B cell (primary cell): Measurements from ENCODE around the gene TMEM94. TPM values are rescaled to one million over a fixed set of nuclear protein-coding genes. Genes with fewer than 3 reads are reported as not detected.

ENCODE experiments used
- ATAC-seq: fragments of 200-7000 bp; cut with Tn5 transposase; one replicate; pipeline ENCODE4 v1.10.0; 2021; ENCODE audit warnings: low read depth, mild to moderate bottlenecking, moderate number of reproducible peaks, moderate library complexity
- CTCF ChIA-PET: fragments of 350-600 bp; sonication (Branson Sonifier 250); formaldehyde crosslinking; loops from one replicate; lab custom pipeline; 2021; ENCODE audit warnings: antibody characterized with exemption, inconsistent platforms; lab: Charles Lee
- POLR2A ChIA-PET: fragments of 350-600 bp; sonication (Branson Sonifier 250); formaldehyde crosslinking; loops from one replicate; lab custom pipeline; 2021; ENCODE audit warnings: antibody characterized with exemption; lab: Charles Lee
- DNase-seq: peaks from one replicate; pipeline ENCODE4 v3.0.0; 2013
- H2AFZ ChIP-seq: 2 replicates; pipeline ENCODE4 v1.6.1; 2012; ENCODE audit warnings: mild to moderate bottlenecking, low read depth, low read length; ENCODE audit not compliant: insufficient read depth, poor library complexity, severe bottlenecking
- H3K27ac ChIP-seq, 2 donors: 1 replicate in 1 of 2; 2 replicates in 1 of 2; pipeline ENCODE4 v1.5.1; 2012 to 2013; ENCODE audit warnings: low read length in 2 of 2, mild to moderate bottlenecking in 2 of 2, moderate library complexity in 1 of 2
- H3K27me3 ChIP-seq, 4 experiments: fragments of 200-600 bp in 1 of 4; sonication (generic) in 1 of 4; replicated peaks in 1 of 4; 1 replicate in 2 of 4; 2 replicates in 2 of 4; pipeline versions ENCODE4 v1.6.1 to v1.7.0; 2013 to 2016; ENCODE audit warnings: low read length in 3 of 4, mild to moderate bottlenecking in 2 of 4, mixed read lengths in 1 of 4, moderate library complexity in 1 of 4; ENCODE audit not compliant: insufficient read depth in 4 of 4, control insufficient read depth in 3 of 4; ENCODE audit errors: control extremely low read depth in 1 of 4
- H3K36me3 ChIP-seq, 2 experiments: replicated peaks in 1 of 2; 1 replicate in 1 of 2; 2 replicates in 1 of 2; pipeline versions ENCODE4 v1.6.1 to v1.7.1; 2013; ENCODE audit warnings: low read length in 1 of 2; ENCODE audit not compliant: insufficient read depth in 2 of 2, control insufficient read depth in 1 of 2; ENCODE audit errors: control extremely low read depth in 1 of 2, extremely low read depth in 1 of 2
- H3K4me1 ChIP-seq, 2 donors: fragments of 200-600 bp in 1 of 2; sonication (generic) in 1 of 2; 1 replicate in 1 of 2; 2 replicates in 1 of 2; pipeline versions ENCODE4 v1.5.1 to v1.6.1; 2013 to 2017; ENCODE audit warnings: low read length in 2 of 2; ENCODE audit not compliant: control insufficient read depth in 2 of 2, insufficient read depth in 2 of 2
- H3K4me2 ChIP-seq: replicated peaks from 2 replicates; pipeline ENCODE3; 2012; ENCODE audit warnings: mild to moderate bottlenecking, low read depth, low read length; ENCODE audit not compliant: poor library complexity, severe bottlenecking
- H3K4me3 ChIP-seq, 5 experiments: fragments of 200-600 bp in 1 of 5; sonication (generic) in 1 of 5; 1 replicate in 3 of 5; 2 replicates in 2 of 5; pipeline versions ENCODE4 v1.5.1 to v1.7.0; 2011 to 2016; ENCODE audit warnings: low read length in 4 of 5, mild to moderate bottlenecking in 4 of 5, low read depth in 2 of 5, control low read depth in 1 of 5, moderate library complexity in 1 of 5; ENCODE audit not compliant: insufficient read depth in 1 of 5; ENCODE audit errors: control extremely low read depth in 1 of 5, extremely low read depth in 1 of 5
- H3K79me2 ChIP-seq: fragments of 200-600 bp; sonication (generic); one replicate; pipeline ENCODE4 v1.6.0; 2016; ENCODE audit warnings: low read length; ENCODE audit not compliant: control insufficient read depth, insufficient read depth
- H3K9ac ChIP-seq: fragments of 200-600 bp; sonication (generic); 2 replicates; pipeline ENCODE4 v1.6.1; 2017; ENCODE audit warnings: mild to moderate bottlenecking, low read length, moderate library complexity
- H3K9me3 ChIP-seq, 3 donors: one replicate each; pipeline versions ENCODE4 v1.6.1 to v1.7.1; 2013; ENCODE audit warnings: low read length in 2 of 3; ENCODE audit not compliant: control insufficient read depth in 2 of 3, insufficient read depth in 1 of 3; ENCODE audit errors: control extremely low read depth in 1 of 3
- H4K20me1 ChIP-seq: 2 replicates; pipeline ENCODE4 v1.6.0; 2012; ENCODE audit warnings: mild to moderate bottlenecking, low read length; ENCODE audit not compliant: insufficient read depth, control insufficient read depth, poor library complexity, severe bottlenecking
- H3K27ac Mint-ChIP-seq: one replicate; pipeline ENCODE4 v1.8.0; 2021; ENCODE audit warnings: mixed read lengths
- H3K27me3 Mint-ChIP-seq: one replicate; pipeline ENCODE4 v1.8.0; 2021; ENCODE audit warnings: mixed read lengths
- H3K4me1 Mint-ChIP-seq: one replicate; pipeline ENCODE4 v1.8.0; 2021; ENCODE audit warnings: mixed read lengths
- H3K4me3 Mint-ChIP-seq: one replicate; pipeline ENCODE4 v1.8.0; 2021; ENCODE audit warnings: mixed read lengths
- H3K9me3 Mint-ChIP-seq: one replicate; pipeline ENCODE4 v1.8.0; 2022; ENCODE audit warnings: mixed read lengths; ENCODE audit not compliant: insufficient read depth
- CTCF ChIP-seq: fragments of 200-600 bp; IDR thresholded peaks from one replicate; pipeline ENCODE4 v1.8.0; 2022; ENCODE audit warnings: antibody characterized with exemption, mild to moderate bottlenecking
- EZH2 ChIP-seq: IDR thresholded peaks from 2 replicates; pipeline ENCODE4 v1.6.1; 2012; ENCODE audit warnings: borderline replicate concordance, low read depth, mild to moderate bottlenecking, moderate library complexity, low read length; ENCODE audit not compliant: insufficient read depth, poor library complexity, severe bottlenecking
- WGBS: methylation state at CpG from one replicate; pipeline ENCODE4 v1.1.5; 2013; ENCODE audit warnings: missing lambda C conversion rate; ENCODE audit not compliant: insufficient coverage; 5-methylcytosine and 5-hydroxymethylcytosine counted together
- intact Hi-C: fragments of 100-400 bp; cut with micrococcal nuclease; formaldehyde crosslinking; loops from one replicate; pipeline ENCODE4 v1.10.0; 2022
- polyA plus RNA-seq: library from polyadenylated mRNA; depleted of rRNA; stranded (reverse); fragments of >200 nt; gene quantifications from 2 replicates; pipeline ENCODE4 v1.2.3, GENCODE V29; 2012
- small RNA-seq: library from RNA; depleted of rRNA; stranded (forward); fragments of <200 nt; gene quantifications from one replicate; pipeline ENCODE3, GENCODE V24; 2012; ENCODE audit warnings: low replicate concordance, low read depth; ENCODE audit not compliant: insufficient read length
- total RNA-seq, 2 donors: library from RNA; stranded (reverse); fragments of 120-200 nt in 1 of 2; gene quantifications; 1 replicate in 1 of 2; 2 replicates in 1 of 2; pipeline versions ENCODE4 v1.2.3 to v1.2.4, GENCODE V29; 2013 to 2022

Gene TMEM94
- total and polyA plus RNA-seq, 2 donors (not counting 1 experiment from before 2014, with no cell fraction given), result 139 to 158 TPM

GRCh38 chr17:75548813-75549212 is 92.4 kb downstream of the TMEM94 start:
- POLR2A ChIA-PET, result no interaction called here
- ATAC-seq (no peak), DNase-seq (no peak)
- Mint-ChIP-seq H3K4me3 (no peak overlapping the region), H3K4me1 (peaks cover 3% of the 10 kb centered on the region), H3K9me3 (no peaks in the 10 kb centered on the region), H3K27me3 (no peaks in the 10 kb centered on the region), H3K27ac (peak overlapping the region; percentile 32)
- CTCF ChIA-PET, result interaction anchor here (0.6 to 1.1 kb wide), 2 partner anchors 39 to 195 kb away, joined by 3 read pairs; no protein-coding TSS in a partner anchor
- Histone ChIP-seq H3K27ac (no peak overlapping the region), H3K4me2 (no peak overlapping the region), H3K36me3 (peaks cover 0 to 5% of the 10 kb centered on the region in 2 experiments), H4K20me1 (no peaks in the 10 kb centered on the region), H3K4me3 (no peak overlapping the region), H2AFZ (no peak overlapping the region), H3K4me1 (no peaks in the 10 kb centered on the region), H3K9me3 (no peaks in the 10 kb centered on the region), H3K9ac (no peak overlapping the region), H3K27me3 (no peaks in the 10 kb centered on the region), H3K79me2 (no peaks in the 10 kb centered on the region)
- intact Hi-C loops, result no loop called here
- no peak for TF ChIP-seq EZH2
- no peak for TF ChIP-seq CTCF
- WGBS, result 100% methylated on average over 3 of the region's 5 CpGs

Small RNA genes lying within 50 kb of the gene (small RNA-seq; reads per million reads assigned to genes)
- gene RF00019 (not detected), gene RNU6-938P (not detected)

Other genes with a start within 250 kb of the TMEM94 start
- gene GGA3, start 195.0 kb upstream of the TMEM94 start, total RNA-seq, result 134 and 135 TPM in 2 replicates
- 109 and 116 TPM in 2 replicates for gene GGA3, start 195.0 kb upstream of the TMEM94 start, polyA plus RNA-seq
- gene MRPS7, start 194.8 kb upstream of the TMEM94 start, total RNA-seq, result 37.2 and 42.6 TPM in 2 replicates
- 24.5 and 25.1 TPM in 2 replicates for gene MRPS7, start 194.8 kb upstream of the TMEM94 start, polyA plus RNA-seq
- 40.0 and 41.5 TPM in 2 replicates for gene MIF4GD, start 185.4 kb upstream of the TMEM94 start, total RNA-seq
- gene MIF4GD, start 185.4 kb upstream of the TMEM94 start, polyA plus RNA-seq, result 60.2 and 87.4 TPM in 2 replicates
- gene SLC25A19, start 167.2 kb upstream of the TMEM94 start, total RNA-seq, result 46.4 and 52.3 TPM in 2 replicates
- 34.5 and 36.8 TPM in 2 replicates for gene SLC25A19, start 167.2 kb upstream of the TMEM94 start, polyA plus RNA-seq
- gene GRB2, start 51.0 kb upstream of the TMEM94 start, total RNA-seq, result 219 and 224 TPM in 2 replicates
- gene GRB2, start 51.0 kb upstream of the TMEM94 start, polyA plus RNA-seq, result 114 and 152 TPM in 2 replicates
- 0.37 and 0.97 TPM in 2 replicates for gene CASKIN2, start 58.9 kb downstream of the TMEM94 start, total RNA-seq
- gene CASKIN2, start 58.9 kb downstream of the TMEM94 start, polyA plus RNA-seq, result 0.27 and 1.00 TPM in 2 replicates
- 29.7 and 33.0 TPM in 2 replicates for gene TSEN54, start 59.9 kb downstream of the TMEM94 start, total RNA-seq
- 26.3 and 45.9 TPM in 2 replicates for gene TSEN54, start 59.9 kb downstream of the TMEM94 start, polyA plus RNA-seq
- 39.7 and 40.6 TPM in 2 replicates for gene LLGL2, start 69.1 kb downstream of the TMEM94 start, total RNA-seq
- 35.3 and 52.0 TPM in 2 replicates for gene LLGL2, start 69.1 kb downstream of the TMEM94 start, polyA plus RNA-seq
- gene MYO15B, start 131.2 kb downstream of the TMEM94 start, total RNA-seq, result 452 and 460 TPM in 2 replicates
- gene MYO15B, start 131.2 kb downstream of the TMEM94 start, polyA plus RNA-seq, result 619 and 1,019 TPM in 2 replicates
- 0.61 and 0.62 TPM in 2 replicates for gene SMIM5, start 176.8 kb downstream of the TMEM94 start, total RNA-seq
- 4.9 and 7.6 TPM in 2 replicates for gene SMIM5, start 176.8 kb downstream of the TMEM94 start, polyA plus RNA-seq
- gene RECQL5, start 210.5 kb downstream of the TMEM94 start, total RNA-seq, result 56.6 and 58.5 TPM in 2 replicates
- gene RECQL5, start 210.5 kb downstream of the TMEM94 start, polyA plus RNA-seq, result 40.3 and 70.5 TPM in 2 replicates
- gene SAP30BP, start 210.7 kb downstream of the TMEM94 start, total RNA-seq, result 148 and 174 TPM in 2 replicates
- gene SAP30BP, start 210.7 kb downstream of the TMEM94 start, polyA plus RNA-seq, result 143 and 189 TPM in 2 replicates